ENCODE measurements around the gene TCFL5.

GRCh38 chr20:62876902-62877816 is 15.5 kb upstream of the TCFL5 start:
- TF ChIP-seq EP300 (IDR thresholded peaks at IDR 0.05): no peak
- TF ChIP-seq POLR2AphosphoS5 (IDR thresholded peaks at IDR 0.05): peak in 1 of 2 donors; percentile 13
- TF ChIP-seq, protein P1, sequence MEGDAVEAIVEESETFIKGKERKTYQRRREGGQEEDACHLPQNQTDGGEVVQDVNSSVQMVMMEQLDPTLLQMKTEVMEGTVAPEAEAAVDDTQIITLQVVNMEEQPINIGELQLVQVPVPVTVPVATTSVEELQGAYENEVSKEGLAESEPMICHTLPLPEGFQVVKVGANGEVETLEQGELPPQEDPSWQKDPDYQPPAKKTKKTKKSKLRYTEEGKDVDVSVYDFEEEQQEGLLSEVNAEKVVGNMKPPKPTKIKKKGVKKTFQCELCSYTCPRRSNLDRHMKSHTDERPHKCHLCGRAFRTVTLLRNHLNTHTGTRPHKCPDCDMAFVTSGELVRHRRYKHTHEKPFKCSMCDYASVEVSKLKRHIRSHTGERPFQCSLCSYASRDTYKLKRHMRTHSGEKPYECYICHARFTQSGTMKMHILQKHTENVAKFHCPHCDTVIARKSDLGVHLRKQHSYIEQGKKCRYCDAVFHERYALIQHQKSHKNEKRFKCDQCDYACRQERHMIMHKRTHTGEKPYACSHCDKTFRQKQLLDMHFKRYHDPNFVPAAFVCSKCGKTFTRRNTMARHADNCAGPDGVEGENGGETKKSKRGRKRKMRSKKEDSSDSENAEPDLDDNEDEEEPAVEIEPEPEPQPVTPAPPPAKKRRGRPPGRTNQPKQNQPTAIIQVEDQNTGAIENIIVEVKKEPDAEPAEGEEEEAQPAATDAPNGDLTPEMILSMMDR (IDR thresholded peaks at IDR 0.05): no peak
